Tibial nerve (tissue), 4 donors: ENCODE results near the gene FAM193B. TPM values are rescaled to one million over a fixed set of nuclear protein-coding genes. Genes with fewer than 3 reads are reported as not detected.

ENCODE experiments used
- DNase-seq, 2 donors: peaks; one replicate each; pipeline ENCODE4 v3.0.0-alpha.2; 2019; ENCODE audit warnings: low spot score in 2 of 2
- H3K27ac ChIP-seq, 4 donors: fragments of 200-600 bp; sonication (generic) in 3 of 4; one replicate each; pipeline ENCODE4 v1.5.1; 2017 to 2019; ENCODE audit warnings: mild to moderate bottlenecking in 1 of 4
- H3K27me3 ChIP-seq, 2 donors: fragments of 200-600 bp; sonication (generic) in 1 of 2; one replicate each; pipeline versions ENCODE4 v1.5.1 to v1.6.0; 2017 to 2019
- H3K36me3 ChIP-seq, 3 donors: fragments of 200-600 bp; sonication (generic); one replicate each; pipeline ENCODE4 v1.5.1; 2018 to 2019
- H3K4me1 ChIP-seq, 4 donors: fragments of 200-600 bp; sonication (generic) in 3 of 4; one replicate each; pipeline ENCODE4 v1.5.1; 2017 to 2019
- H3K4me3 ChIP-seq, 4 donors: fragments of 200-600 bp; sonication (generic) in 3 of 4; one replicate each; pipeline ENCODE4 v1.5.1; 2017 to 2019; ENCODE audit warnings: mild to moderate bottlenecking in 1 of 4, moderate library complexity in 1 of 4
- H3K9me3 ChIP-seq, 4 donors: fragments of 200-600 bp; sonication (generic) in 3 of 4; one replicate each; pipeline ENCODE4 v1.5.1; 2017 to 2019
- CTCF ChIP-seq, 5 experiments: fragments of 200-600 bp in 3 of 5; fragments of 450-650 bp in 2 of 5; sonication (generic) in 3 of 5; IDR thresholded peaks; one replicate each; pipeline ENCODE4 v1.5.1; 2016 to 2019; ENCODE audit warnings: antibody characterized with exemption in 5 of 5, mild to moderate bottlenecking in 3 of 5, moderate library complexity in 2 of 5
- EP300 ChIP-seq, 2 donors: sonication (generic); formaldehyde crosslinking; IDR thresholded peaks; one replicate each; pipeline ENCODE4 v1.6.1; 2017; ENCODE audit warnings: antibody characterized with exemption in 2 of 2, mild to moderate bottlenecking in 1 of 2
- POLR2A ChIP-seq, 2 donors: fragments of 450-650 bp; IDR thresholded peaks; one replicate each; pipeline ENCODE4 v1.6.1; 2017; ENCODE audit warnings: antibody characterized with exemption in 2 of 2, mild to moderate bottlenecking in 2 of 2, moderate library complexity in 2 of 2
- WGBS, 2 donors: methylation state at CpG; one replicate each; pipeline ENCODE4 v1.1.5; 2018; 5-methylcytosine and 5-hydroxymethylcytosine counted together
- total RNA-seq, 4 donors: library from RNA; depleted of rRNA; stranded (reverse); fragments of >200 nt; gene quantifications; one replicate each; pipeline ENCODE4 v1.1.0, GENCODE V29; 2016

FAM193B gene
- total RNA-seq = 100 to 1,000 TPM in 3 of 4 donors, 10 to 100 TPM in 1; 82.4 to 152 (median 115) TPM

GRCh38 chr5:177554474-177555111 lies at the start of gene FAM193B:
Gene FAM193B, minus strand, starts transcription at chr5:177554563. Its CDS starts 105 bp downstream, at chr5:177554458.
- peak within 1 kb of the TSS; percentile 76 to 99 (median 85) for H3K4me3 ChIP-seq
- no peaks in the 10 kb centered on the region for H3K36me3 ChIP-seq
- no peaks in the 10 kb centered on the region for H3K9me3 ChIP-seq
- peak within 1 kb of the TSS; percentile 56 to 90 (median 84) for H3K27ac ChIP-seq
- TF ChIP-seq EP300 (IDR thresholded peaks at IDR 0.05) (peak in 1 of 2 donors; percentile 60), CTCF (IDR thresholded peaks at IDR 0.05) (no peak), POLR2A (IDR thresholded peaks at IDR 0.05) (no peak)
- H3K27me3 ChIP-seq = no peaks in the 10 kb centered on the region
- peaks cover 0 to 36% (median 10%) of the 10 kb centered on the region in 4 donors for H3K4me1 ChIP-seq
- WGBS, 2 donors = 12 to 15% methylated on average over 21 to 28 of the region's 49 CpGs
- DNase-seq = peak; percentile 82 to 84

DNA sequence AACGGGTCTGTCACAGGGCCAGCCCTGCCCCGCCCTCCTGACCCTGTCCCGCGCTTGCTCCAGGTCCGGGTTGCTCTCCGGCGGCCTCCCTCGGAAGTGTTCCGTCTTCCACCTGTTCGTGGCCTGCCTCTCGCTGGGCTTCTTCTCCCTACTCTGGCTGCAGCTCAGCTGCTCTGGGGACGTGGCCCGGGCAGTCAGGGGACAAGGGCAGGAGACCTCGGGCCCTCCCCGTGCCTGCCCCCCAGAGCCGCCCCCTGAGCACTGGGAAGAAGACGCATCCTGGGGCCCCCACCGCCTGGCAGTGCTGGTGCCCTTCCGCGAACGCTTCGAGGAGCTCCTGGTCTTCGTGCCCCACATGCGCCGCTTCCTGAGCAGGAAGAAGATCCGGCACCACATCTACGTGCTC lies 49.8 kb upstream of the FAM193B start:
- Histone ChIP-seq H3K4me3 (no peak overlapping the region), H3K9me3 (no peaks in the 10 kb centered on the region), H3K27ac (no peak overlapping the region), H3K4me1 (peaks cover 0 to 30% (median 14%) of the 10 kb centered on the region in 4 donors), H3K36me3 (peaks cover 0 to 39% (median 0%) of the 10 kb centered on the region in 3 donors), H3K27me3 (no peaks in the 10 kb centered on the region)
- no peak for DNase-seq
- WGBS, 2 donors = 88 to 92% methylated on average over 22 to 27 of the region's 27 CpGs
- TF ChIP-seq EP300 (IDR thresholded peaks at IDR 0.05) = no peak
- no peak for TF ChIP-seq CTCF (IDR thresholded peaks at IDR 0.05)
- TF ChIP-seq POLR2A (IDR thresholded peaks at IDR 0.05) = no peak

DNA sequence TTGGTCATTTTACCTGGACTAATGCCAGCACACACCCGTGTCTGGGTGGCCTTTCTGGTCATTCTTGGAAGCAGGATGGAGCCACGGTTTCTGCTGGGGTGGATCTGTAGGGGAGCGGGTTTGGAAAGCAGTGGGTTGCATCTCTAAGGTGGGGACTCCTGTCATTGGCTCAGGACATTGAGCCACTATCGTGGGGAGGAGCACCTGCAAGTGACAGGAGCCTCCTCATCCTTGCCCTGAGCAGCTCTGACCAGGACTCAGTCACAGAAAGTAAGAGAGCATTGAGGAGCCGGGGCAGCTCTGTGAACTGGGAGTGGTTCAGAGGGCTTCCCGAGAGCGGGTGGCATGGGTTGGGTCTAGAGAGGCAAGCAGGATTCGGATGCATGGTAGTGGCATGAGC lies 49.3 kb upstream of the FAM193B start:
- Histone ChIP-seq H3K36me3 (peaks cover 0 to 34% (median 0%) of the 10 kb centered on the region in 3 donors), H3K27me3 (no peaks in the 10 kb centered on the region), H3K9me3 (no peaks in the 10 kb centered on the region), H3K4me3 (no peak overlapping the region), H3K27ac (no peak overlapping the region), H3K4me1 (peaks cover 0 to 33% (median 14%) of the 10 kb centered on the region in 4 donors)
- no peak for DNase-seq
- WGBS, 2 donors = 74 to 89% methylated on average over 8 of the region's 8 CpGs
- TF ChIP-seq CTCF (IDR thresholded peaks at IDR 0.05) (no peak), POLR2A (IDR thresholded peaks at IDR 0.05) (no peak), EP300 (IDR thresholded peaks at IDR 0.05) (no peak)

DNA sequence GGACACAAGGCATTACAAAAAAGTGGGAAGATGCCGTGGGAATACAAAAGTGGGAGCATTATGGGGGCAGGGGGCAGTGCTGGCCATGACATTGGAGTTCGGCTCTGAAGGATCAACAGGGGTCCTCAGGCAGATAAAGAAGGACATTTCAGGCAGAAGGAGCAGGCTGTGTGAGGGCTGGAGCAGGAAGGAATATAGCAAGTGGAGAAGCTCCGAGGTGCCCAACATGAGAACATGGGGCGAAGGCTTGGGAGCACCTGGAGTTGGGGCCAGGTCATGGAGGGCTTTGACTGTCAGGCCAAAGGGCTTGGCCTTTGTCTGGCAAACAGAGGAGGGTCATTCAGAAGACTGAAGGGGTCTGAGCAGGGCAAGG lies 48.1 kb upstream of the FAM193B start:
- Histone ChIP-seq H3K36me3 (peaks cover 0 to 29% (median 0%) of the 10 kb centered on the region in 3 donors), H3K27me3 (no peaks in the 10 kb centered on the region), H3K9me3 (no peaks in the 10 kb centered on the region), H3K4me1 (peaks cover 0 to 29% (median 14%) of the 10 kb centered on the region in 4 donors), H3K27ac (no peak overlapping the region), H3K4me3 (no peak overlapping the region)
- DNase-seq = no peak
- 88 to 90% methylated on average over 4 of the region's 4 CpGs for WGBS, 2 donors
- no peak for TF ChIP-seq EP300 (IDR thresholded peaks at IDR 0.05)
- no peak for TF ChIP-seq POLR2A (IDR thresholded peaks at IDR 0.05)
- TF ChIP-seq CTCF (IDR thresholded peaks at IDR 0.05) = no peak

GRCh38 chr5:177601577-177602457 lies 47.5 kb upstream of the FAM193B start:
- no peak for TF ChIP-seq CTCF (IDR thresholded peaks at IDR 0.05)
- no peak for TF ChIP-seq POLR2A (IDR thresholded peaks at IDR 0.05)
- TF ChIP-seq EP300 (IDR thresholded peaks at IDR 0.05) = no peak
- Histone ChIP-seq H3K36me3 (peaks cover 0 to 32% (median 0%) of the 10 kb centered on the region in 3 donors), H3K9me3 (no peaks in the 10 kb centered on the region), H3K4me3 (no peak overlapping the region), H3K27ac (no peak overlapping the region), H3K4me1 (peaks cover 0 to 24% (median 12%) of the 10 kb centered on the region in 4 donors), H3K27me3 (no peaks in the 10 kb centered on the region)
- no peak for DNase-seq
- 84 to 88% methylated on average over 13 of the region's 13 CpGs for WGBS, 2 donors
